Fibroblast of the aortic adventitia (primary cell): ENCODE measurements around the gene LRRC8C. TPM values are rescaled to one million over a fixed set of nuclear protein-coding genes. Genes with fewer than 3 reads are reported as not detected.

Source experiments
- DNase-seq: peaks from one replicate; pipeline ENCODE4 v3.0.0-alpha.2; 2010; ENCODE audit warnings: low read depth
- H3K4me3 ChIP-seq: 2 replicates; pipeline ENCODE4 v1.5.1; 2011; ENCODE audit warnings: low read depth, mild to moderate bottlenecking, control low read depth, low read length, moderate library complexity
- total RNA-seq: library from RNA; depleted of rRNA; stranded (reverse); fragments of >200 nt; gene quantifications from 2 replicates; pipeline ENCODE4 v1.2.3, GENCODE V29; 2012; ENCODE audit warnings: low replicate concordance
- TF ChIP-seq, protein P1 (sequence below): IDR thresholded peaks from 2 replicates; pipeline ENCODE4 v1.5.1; 2011; ENCODE audit warnings: mild to moderate bottlenecking, low read length, control low read depth, inconsistent platforms; ENCODE audit not compliant: insufficient read depth

Gene LRRC8C
- total RNA-seq, 1 donor = 25.3 TPM

- peak; percentile 80 for DNase-seq
These were observed 86.8 kb downstream of the LRRC8C start for GRCh38 chr1:89719502-89720306.

DNA sequence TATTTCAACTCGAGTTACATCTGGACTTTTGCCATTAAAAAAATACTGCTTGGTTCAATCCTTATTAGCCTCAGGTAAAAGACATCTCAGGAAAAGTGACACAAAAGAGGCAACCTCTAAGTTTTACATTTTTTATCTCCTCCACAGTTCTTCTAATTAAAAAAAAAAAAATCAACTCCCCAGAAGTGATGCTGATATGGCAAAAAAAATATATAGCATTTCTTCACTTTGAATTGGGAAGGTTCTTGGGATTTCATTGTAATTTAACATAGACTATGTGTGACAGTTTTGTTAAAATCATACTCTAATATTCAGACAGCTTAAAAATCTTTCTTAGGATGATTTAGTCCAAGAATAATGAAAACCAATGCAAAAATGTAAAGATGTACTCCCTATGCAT is 87.9 kb downstream of the LRRC8C start:
- DNase-seq = no peak
- no peak overlapping the region for H3K4me3 ChIP-seq
- TF ChIP-seq, protein P1, sequence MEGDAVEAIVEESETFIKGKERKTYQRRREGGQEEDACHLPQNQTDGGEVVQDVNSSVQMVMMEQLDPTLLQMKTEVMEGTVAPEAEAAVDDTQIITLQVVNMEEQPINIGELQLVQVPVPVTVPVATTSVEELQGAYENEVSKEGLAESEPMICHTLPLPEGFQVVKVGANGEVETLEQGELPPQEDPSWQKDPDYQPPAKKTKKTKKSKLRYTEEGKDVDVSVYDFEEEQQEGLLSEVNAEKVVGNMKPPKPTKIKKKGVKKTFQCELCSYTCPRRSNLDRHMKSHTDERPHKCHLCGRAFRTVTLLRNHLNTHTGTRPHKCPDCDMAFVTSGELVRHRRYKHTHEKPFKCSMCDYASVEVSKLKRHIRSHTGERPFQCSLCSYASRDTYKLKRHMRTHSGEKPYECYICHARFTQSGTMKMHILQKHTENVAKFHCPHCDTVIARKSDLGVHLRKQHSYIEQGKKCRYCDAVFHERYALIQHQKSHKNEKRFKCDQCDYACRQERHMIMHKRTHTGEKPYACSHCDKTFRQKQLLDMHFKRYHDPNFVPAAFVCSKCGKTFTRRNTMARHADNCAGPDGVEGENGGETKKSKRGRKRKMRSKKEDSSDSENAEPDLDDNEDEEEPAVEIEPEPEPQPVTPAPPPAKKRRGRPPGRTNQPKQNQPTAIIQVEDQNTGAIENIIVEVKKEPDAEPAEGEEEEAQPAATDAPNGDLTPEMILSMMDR = no peak

More at GRCh38 chr1:89719502-89720306, 86.8 kb downstream of the LRRC8C start:
- no peak overlapping the region for H3K4me3 ChIP-seq
- TF ChIP-seq, protein P1 = no peak

DNA sequence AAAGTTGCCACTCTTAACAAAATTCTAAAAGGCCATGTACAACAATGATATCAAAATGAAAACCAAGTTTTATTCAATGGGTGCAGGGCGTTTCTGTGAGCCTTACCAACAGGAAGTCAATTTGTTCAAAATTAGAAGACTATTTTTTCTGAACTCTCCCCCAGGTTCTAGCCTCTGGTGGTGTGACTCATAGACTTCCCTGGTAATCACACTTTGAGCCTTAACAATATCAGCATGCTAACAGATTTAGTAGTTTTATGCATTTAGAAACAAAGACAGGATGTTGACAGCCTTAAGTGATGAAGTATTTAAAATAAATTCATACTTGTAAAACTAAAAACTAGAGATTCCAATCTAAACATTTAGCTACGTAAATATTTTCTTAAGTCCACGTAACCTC is 88.4 kb downstream of the LRRC8C start:
- TF ChIP-seq, protein P1 = no peak
- DNase-seq = peak; percentile 62
- no peak overlapping the region for H3K4me3 ChIP-seq

DNA sequence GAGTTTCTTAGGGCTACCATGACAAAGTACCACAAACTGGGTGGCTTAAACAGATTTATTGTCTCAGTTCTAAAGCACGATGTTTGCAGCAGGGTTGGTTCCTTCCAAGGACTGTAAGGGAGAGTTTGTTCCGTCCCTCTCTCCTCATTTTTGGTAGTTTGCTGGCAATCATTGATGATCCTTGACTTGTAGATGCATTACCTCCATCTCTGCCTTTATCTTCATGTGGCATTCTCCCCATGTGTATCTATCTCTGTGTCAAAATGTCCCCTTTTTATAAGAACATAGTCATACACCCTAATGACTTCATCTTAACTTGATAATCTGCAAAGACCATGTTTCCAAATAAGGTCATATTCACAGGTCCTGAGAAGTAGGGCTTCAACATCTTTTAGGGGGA is 90.2 kb downstream of the LRRC8C start:
- H3K4me3 ChIP-seq = no peak overlapping the region
- DNase-seq = no peak
- TF ChIP-seq, protein P1 = no peak

DNA sequence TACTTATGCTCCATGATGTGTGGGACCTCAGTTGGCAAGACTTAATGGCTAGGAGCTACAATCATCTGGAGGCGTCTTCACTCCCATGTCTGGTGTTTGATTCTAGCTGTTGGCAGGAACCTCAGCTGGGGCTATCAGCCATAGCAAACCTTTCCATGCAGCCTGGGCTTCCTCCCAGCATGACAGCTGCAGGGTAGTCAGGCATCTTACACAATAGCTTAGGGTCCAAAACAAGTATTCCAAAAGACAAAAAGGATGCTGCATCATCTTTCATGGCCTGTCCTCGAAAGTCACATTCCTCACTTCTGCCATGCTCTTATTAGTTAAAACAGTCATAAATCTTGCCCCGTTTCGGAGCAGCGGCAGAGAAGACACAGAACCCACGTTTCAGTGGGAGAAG is 90.9 kb downstream of the LRRC8C start:
- TF ChIP-seq, protein P1 = no peak
- H3K4me3 ChIP-seq = no peak overlapping the region
- peak; percentile 89 for DNase-seq

DNA sequence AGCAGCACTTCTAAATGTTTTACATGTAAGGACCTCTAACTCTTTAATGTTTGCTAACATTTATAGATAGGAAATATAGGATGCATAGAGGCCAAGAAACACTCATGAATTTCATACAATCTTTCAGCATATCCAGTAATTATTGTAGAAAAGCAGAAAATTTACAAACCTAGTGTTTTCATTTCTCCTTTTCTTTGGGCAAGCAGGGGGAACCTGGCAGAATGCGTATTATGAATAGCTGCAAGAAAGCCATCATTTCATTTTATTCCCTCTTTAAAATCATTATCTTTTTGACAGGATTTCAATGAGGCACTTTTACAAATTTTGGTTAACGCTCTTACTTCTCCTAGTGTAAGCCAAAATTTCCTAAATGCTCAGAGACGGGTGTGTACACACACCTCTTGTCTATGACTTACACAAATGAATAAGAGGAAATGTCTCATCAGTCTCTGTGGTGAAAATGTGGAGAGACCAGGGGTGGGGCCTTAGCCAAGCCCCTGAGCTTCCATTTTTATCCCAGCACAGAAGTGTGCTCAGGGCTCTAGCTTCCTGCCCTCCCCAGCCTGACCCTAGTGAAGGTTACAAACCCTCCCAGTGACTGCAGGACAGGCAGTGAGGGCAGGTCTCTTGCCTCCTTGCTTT is 91.6 kb downstream of the LRRC8C start:
- H3K4me3 ChIP-seq = no peak overlapping the region
- DNase-seq = peak; percentile 70
- TF ChIP-seq, protein P1 = no peak
